ENCODE data around the gene GPR108.

Gene GPR108

GRCh38 chr19:6737873-6738786 is 750 bp upstream of the GPR108 start:
- DNase-seq (ENCODE audit: low read depth in 2 of 2, low spot score in 1 of 2): peak; percentile 38 to 60

GRCh38 chr19:6736917-6737283 is 480 bp downstream of the GPR108 start:
- no peak for DNase-seq (ENCODE audit: low read depth in 2 of 2, low spot score in 1 of 2)

- DNase-seq (ENCODE audit: low read depth in 2 of 2, low spot score in 1 of 2): peak; percentile 44 to 45
These were observed 1.0 kb downstream of the GPR108 start for GRCh38 chr19:6736169-6736916.

- no peak for DNase-seq (ENCODE audit: low read depth in 2 of 2, low spot score in 1 of 2)
These were observed 2.0 kb downstream of the GPR108 start for GRCh38 chr19:6735181-6735911.

GRCh38 chr19:6734096-6734696 is 3.2 kb downstream of the GPR108 start:
- DNase-seq (ENCODE audit: low read depth in 2 of 2, low spot score in 1 of 2): no peak

- DNase-seq (ENCODE audit: low read depth in 2 of 2, low spot score in 1 of 2): no peak
These were observed 3.9 kb downstream of the GPR108 start for GRCh38 chr19:6733338-6734095.

GRCh38 chr19:6732803-6733337 is 4.5 kb downstream of the GPR108 start:
- no peak for DNase-seq (ENCODE audit: low read depth in 2 of 2, low spot score in 1 of 2)

- no peak for DNase-seq (ENCODE audit: low read depth in 2 of 2, low spot score in 1 of 2)
These were observed 5.6 kb downstream of the GPR108 start for GRCh38 chr19:6731822-6732221.

- no peak for DNase-seq (ENCODE audit: low read depth in 2 of 2, low spot score in 1 of 2)
These were observed 6.3 kb downstream of the GPR108 start for GRCh38 chr19:6730941-6731670.

- DNase-seq (ENCODE audit: low read depth in 2 of 2, low spot score in 1 of 2): no peak
These were observed 7.1 kb downstream of the GPR108 start for GRCh38 chr19:6730153-6730804.

GRCh38 chr19:6729573-6730152 is 7.7 kb downstream of the GPR108 start:
- DNase-seq (ENCODE audit: low read depth in 2 of 2, low spot score in 1 of 2): no peak

GRCh38 chr19:6728346-6728745 is 9.0 kb downstream of the GPR108 start:
- DNase-seq (ENCODE audit: low read depth in 2 of 2, low spot score in 1 of 2): no peak

- DNase-seq (ENCODE audit: low read depth in 2 of 2, low spot score in 1 of 2): no peak
These were observed 11.7 kb downstream of the GPR108 start for GRCh38 chr19:6725513-6726231.

- DNase-seq (ENCODE audit: low read depth in 2 of 2, low spot score in 1 of 2): no peak
These were observed 12.5 kb downstream of the GPR108 start for GRCh38 chr19:6724631-6725492.

- DNase-seq (ENCODE audit: low read depth in 2 of 2, low spot score in 1 of 2): no peak
These were observed 13.6 kb downstream of the GPR108 start for GRCh38 chr19:6723738-6724137.

- no peak for DNase-seq (ENCODE audit: low read depth in 2 of 2, low spot score in 1 of 2)
These were observed 14.2 kb downstream of the GPR108 start for GRCh38 chr19:6723108-6723618.

GRCh38 chr19:6721773-6722172 is 15.6 kb downstream of the GPR108 start:
- no peak for DNase-seq (ENCODE audit: low read depth in 2 of 2, low spot score in 1 of 2)
